Stimulated activated CD4-positive, alpha-beta T cell treated with anti-CD3 and anti-CD28 coated beads, Interleukin-1b, Interleukin-23, amount 100 ng/mL, for 48 hours (primary cell): ENCODE results near the gene GALNT9.
"Not testable (repeated sequence)": the region's sequence is repeated elsewhere in the genome, so short reads cannot be mapped to it uniquely, and the experiment has no call there.

ENCODE experiments used
- DNase-seq: peaks from one replicate; pipeline ENCODE4 v3.0.0-alpha.2; 2020

The GALNT9 gene

DNA sequence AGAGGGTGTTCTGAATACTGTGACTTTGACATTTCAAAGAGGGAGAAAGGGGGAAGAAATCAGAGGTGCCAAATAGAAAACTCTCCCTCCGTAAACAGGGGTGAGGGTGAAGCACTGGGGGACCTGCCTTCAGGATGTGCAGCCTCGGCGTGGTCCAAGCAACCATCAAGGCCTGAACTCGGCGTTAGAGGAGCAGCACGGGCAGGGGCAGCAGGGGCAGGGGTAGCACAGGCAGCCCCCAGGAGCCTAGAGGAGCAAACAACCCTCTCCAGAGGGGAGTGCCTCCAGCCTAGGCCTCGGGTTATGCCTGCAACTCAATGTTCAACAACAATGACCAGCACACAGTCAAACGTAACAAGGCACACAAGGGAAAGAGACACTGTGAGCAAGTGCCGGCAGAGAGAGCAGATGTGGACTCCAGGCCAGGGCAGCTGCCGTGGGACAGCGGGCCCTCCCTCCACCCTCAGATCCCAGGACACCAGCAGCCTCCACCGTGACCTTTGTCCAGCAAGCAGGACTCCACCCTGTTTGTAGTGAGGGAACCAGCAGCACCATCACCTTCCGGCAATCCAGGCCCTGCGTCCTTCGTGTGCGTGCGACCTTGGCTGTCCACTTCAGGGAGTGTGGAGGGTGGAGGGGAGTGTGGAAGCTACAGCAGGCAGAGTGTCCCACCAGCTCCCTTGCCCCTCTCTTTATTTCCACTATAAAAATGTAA, 18.0 kb downstream of the GALNT9 start:
- DNase-seq = no peak

DNA sequence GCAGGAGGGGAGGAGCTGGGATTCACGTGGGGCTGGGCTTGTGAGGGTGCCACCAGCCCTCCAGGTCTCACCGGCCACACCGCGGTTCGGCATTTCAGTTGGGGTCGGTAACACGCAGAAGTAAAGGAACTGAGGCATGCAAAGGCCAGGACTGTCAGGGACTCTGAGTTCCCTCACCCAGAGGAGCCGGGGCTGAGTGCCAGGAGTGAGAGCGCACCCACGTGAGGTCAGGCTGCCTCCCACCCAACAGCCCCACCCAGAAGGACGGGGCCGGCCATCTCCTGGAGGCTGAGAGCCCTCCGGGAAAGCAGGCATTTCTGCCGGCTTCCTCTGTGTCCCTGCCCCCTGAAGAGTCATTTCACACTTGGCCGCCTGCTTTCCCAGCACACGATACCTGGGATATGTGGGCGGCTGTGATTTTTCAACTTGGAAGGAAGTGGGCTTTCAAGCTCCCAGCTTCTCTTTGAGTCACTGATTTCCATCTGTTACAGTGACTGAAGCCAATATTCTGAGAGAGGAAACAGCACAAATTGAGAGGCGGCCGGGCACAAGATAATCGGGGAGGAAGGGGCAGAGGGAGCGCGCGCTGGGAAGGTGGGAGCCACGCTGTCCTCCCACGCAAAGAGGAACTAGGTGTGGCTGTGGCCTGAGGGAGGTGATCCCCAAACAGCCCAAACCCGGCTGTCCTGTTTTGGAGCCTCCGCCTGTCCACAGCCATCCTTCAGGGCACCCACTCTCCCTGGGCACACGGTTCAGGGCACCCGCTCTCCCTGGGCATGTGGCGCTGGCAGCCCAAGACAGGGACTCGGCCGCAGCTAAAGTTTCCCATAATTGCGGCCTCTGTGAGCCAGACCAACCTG, 19.0 kb downstream of the GALNT9 start:
- no peak for DNase-seq

DNA sequence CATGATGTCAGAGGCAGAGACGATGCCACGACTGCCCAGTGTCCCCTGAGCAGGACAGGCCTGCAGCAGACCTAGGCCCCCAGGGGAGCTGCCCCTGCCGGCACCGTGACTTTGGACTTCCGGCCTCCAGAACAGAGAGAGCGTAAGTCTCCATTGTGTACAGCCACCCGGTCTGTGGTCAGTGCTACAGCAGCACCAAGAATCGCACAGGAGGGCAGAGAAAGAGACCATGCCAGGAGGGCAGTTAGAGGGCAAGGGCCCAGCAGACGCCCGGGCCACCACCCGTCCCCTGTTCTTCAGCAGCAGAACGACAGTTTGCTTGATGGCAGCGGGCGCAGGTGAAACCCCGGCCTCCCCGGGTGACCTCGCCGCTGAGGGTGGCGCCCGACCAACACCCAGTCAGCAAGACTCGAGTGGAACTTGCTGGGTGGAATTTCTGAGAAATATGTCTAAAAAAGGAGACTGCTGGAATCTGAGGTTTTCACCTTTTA, 19.7 kb downstream of the GALNT9 start:
- no peak for DNase-seq

DNA sequence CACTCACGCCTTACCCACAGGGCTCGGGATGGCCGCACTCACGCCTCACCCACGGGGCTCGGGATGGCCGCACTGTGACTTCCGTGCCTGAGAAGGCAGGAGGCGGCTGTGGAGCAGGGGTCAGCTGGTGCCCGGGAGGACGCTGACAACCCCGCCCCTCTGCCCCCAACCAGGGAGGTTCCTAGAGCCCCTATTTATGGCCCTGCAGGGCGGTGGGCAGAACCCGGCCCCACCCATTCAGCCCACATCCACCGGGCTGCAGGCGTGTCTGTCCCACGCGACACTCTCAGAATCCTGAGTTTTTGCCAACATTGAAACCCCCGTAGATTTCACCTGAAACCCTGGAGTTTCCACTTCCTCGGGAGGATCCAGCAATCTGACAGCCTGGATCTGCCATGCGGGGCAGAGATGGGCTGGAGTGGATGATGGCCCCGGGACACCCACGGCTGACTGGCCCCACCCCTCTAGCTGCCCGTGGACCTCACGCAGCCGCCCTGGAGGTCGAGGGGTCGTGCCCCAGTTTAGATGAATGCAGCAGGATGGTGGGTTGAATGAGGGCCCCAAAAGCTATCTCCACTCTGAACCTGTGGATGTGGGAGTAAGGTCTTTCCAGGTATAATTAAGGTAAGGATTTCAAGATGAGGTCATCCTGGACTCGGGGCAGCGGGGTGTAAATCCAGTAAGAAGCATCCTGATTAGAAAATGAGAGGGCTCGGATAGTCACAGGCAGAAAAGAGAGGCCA, 20.4 kb downstream of the GALNT9 start:
- DNase-seq = no peak

DNA sequence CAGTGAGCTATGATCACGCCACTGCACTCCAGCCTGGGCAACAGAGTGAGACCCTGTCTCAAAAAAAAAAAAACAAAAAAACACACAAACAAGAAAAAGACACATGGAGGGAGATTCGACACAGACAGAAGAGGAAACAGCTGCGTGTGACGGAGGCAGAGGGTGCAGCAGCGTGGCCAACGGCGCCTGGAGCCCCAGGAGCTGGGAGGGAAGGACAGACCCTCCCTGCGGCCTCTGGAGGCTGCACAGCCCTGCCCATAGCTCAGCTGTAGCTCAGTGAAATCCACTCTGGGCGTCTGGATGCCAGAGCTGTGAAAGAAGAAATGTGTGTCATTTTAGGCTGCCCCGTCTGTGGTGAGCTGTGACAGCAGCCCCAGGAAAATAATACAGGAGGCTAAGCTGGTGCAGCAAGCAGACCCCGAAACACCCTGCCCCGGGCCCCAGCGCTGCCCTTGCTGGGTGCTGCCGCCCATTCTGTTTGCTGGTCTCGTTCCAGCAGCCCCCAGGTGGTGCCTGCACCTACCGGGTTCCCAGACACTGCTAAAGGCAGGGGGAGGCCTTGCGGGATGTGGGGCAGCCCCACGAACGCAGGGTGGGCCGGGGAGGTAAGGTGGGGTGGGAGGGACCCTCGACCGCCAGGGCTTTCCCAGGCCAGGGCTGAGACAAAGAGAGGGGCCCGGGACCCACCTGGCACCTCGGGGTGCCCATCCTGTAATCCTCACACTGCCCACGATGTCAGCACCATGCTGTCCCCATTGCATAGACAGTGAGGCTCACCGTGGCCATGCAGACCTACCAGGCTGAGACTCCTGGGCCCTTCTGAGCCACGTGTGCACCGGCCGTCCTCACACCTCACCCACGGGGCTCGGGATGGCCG, 21.2 kb downstream of the GALNT9 start:
- no peak for DNase-seq

DNA sequence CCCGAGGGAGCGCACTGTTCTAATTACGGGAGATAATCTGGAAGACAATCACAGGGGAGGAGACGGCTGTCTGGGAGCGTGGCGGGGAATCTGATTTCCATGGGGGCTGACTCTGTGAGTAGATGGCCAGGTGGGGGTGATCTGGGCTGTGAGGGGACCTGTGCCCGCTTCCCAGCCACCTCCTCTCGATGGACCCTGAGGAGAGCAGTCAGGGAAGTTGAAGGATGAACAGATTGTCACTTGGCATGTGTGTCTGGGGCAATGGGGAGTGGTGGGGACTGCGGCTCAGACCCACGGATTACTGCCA, 22.6 kb downstream of the GALNT9 start:
- DNase-seq = no peak

DNA sequence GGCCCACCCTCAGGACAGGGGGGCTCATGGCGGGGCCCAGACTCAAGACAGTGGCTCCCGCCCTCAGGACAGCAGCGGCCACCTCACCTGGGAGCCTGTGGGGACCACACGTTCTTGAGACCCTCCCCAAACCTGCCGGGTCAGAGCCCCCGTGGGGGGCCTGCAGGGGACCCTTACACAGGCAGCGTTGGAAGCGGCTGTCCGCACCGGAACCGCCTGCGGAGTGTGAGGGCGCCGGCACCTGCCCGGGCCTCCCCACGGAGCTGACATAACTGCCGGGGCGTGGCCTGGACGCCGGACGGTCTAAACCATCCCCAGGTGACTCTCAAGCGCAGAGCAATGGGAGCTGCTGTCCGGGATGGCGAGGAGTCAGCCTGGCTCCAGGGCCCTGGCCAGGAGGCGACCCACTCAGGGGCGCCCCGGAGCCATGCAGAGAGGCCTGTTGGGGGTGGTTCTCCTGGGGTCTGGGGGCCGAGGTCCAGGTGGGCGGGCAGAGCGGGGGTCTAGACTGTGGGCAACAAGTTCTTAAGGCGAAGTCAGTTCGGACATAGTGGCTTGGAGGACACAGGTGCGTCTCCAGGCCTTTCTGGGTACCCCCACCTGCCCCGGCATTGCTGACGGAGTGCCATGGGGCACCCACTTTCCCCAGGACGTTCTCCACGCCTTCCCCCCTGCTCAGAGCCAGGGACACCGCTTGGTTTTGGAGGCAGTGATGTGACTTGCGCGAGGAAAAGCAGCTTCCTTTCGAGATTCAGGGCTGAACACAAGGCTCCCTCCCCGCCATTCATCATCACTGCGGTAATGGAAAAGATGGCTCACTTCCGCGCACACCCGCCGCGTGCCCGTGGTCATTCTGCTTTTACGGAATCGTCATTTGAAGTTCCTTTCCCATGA, 23.2 kb downstream of the GALNT9 start:
- DNase-seq = no peak

DNA sequence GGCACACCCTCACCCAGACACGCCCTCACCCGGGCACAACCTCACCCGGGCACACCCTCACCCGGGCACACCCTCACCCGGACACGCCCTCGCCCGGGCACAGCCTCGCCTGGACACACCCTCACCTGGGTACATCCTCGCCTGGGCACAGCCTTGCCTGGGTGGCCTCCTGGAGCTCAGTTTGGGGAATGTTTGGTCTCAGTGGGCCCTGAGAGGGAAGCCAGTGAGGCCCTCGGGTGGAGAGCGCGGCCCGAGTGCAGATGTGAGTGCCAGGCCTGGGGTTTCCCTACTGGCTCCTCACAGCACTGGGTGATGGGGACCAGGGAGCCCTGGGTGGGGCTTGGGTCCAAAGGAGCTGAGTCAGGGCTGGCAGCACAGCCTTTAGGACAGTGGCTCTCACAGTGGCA, 23.8 kb downstream of the GALNT9 start:
- DNase-seq = no peak

DNA sequence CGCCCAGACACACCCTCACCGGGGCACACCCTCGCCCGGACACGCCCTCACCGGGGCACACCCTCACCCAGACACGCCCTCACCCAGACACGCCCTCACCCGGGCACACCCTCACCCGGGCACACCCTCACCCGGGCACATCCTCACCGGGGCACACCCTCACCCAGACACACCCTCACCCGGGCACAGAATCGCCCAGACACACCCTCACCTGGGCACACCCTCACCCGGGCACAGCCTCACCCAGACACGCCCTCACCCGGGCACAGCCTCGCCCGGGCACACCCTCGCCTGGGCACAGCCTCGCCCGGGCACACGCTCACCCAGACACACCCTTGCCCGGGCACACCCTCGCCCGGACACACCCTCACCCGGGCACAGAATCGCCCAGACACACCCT, 24.5 kb downstream of the GALNT9 start:
- DNase-seq = not testable (repeated sequence)

DNA sequence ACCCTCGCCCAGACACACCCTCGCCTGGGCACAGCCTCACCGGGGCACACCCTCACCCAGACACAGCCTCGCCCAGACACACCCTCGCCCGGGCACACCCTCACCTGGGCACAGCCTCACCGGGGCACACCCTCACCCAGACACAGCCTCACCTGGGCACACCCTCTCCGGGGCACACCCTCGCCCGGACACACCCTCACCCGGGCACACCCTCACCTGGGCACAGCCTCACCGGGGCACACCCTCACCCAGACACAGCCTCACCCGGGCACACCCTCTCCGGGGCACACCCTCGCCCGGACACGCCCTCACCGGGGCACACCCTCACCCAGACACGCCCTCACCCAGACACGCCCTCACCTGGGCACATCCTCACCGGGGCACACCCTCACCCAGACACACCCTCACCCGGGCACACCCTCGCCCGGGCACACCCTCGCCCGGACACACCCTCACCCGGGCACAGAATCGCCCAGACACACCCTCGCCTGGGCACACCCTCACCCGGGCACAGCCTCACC, 25.5 kb downstream of the GALNT9 start:
- not testable (repeated sequence) for DNase-seq

DNA sequence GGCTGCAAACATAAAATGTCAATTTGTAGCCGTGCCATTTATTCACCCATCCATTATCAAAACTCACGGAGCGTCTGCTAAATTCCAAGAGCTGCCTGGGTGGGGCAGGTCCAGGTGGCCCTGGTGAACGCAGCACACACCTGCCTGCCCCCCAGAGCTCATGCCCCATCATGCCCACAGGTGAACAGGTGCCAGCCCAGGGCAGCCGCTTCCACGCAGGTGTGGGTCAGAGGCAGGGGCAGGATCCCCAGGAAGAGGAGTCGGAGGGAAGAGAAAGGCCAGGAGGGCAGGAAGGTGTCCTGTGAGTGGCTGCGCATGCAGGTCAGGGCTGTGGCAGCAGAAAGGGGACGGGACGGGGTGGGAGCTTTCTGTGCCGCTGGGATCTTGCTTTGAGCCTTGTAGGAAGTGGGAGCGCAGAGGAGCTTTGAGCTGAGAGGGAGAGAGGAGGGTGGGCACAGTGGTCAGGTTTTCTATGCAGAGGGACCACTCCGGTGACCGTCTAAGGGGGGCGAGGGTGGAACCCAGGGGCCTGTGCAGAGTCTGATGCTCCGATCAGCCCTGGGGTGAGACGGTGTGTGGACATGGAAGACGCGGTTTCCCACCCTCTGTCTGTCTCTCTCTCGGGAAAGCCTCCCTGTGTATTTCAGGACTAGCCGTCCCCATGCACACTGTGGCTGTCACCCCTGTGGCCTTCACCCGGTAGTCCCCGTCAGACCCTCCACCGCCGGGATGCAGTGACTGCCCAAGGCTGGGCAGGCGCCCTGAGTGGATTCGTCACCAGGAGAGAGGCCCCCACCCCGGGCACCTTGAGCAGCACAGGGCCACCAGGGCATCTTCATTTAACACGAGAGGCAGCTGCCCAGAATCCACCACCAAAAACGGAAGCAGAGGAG, 26.7 kb downstream of the GALNT9 start:
- DNase-seq = no peak

DNA sequence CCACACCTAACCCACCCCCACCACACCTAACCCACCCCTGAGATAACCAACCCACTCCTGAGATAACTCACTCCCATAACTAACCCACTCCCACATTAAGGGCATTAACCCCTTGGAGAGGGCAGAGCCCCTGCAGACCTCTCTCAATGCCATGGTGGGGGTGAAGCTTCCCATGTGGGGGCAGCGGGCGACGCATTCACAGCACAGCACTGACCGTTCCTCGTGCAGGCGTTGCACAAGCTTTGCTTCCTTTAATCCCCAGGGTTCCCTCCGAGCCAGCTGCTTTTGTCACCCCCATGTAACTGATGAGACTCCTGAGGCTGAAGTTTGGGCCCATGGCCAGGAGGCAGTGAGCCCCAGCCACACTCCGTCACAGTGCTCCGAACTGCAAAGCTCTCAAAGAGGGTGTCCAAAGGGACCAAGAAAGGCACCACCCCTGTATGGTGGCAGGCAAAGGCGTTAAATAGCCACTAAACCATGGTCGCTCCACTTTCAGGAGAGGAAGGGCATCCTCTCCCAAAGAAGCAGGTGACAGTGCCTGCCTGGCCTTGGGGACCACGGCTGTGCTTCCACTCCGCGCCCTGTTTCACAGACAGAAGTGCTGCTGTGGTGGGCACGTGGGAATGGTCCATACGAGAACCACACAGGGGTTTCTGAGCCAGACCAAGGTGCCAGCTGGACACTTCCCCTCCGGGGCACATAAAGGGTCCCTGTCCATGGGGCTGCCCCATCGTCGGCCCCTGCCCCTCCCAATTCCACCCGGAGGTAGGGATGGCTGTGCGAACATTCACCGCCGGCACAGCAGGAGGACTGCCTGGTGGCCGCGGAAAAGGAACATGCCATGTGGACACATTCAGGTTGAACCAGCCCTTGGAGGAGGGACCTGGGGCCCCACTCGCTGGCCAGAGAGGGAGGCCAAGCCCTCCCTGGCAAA, 28.3 kb downstream of the GALNT9 start:
- no peak for DNase-seq

DNA sequence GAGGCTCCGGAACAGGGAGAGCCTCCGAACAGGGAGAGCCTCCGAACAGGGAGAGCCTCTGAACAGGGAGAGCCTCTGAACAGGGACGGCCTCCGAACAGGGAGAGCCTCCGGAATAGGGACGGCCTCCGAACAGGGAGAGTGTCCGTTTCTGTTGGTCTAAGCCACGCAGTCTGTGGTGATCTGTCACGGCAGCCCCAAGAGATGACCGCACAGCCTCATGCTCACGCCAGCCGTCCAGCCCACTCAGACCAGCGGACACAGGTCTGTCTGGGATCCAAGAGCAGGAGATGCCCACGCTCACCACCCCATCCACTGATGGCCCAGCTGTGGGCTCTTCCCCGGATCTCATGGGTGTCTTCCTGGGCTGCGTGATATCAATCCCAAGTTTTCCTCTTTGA, 33.3 kb downstream of the GALNT9 start:
- no peak for DNase-seq

DNA sequence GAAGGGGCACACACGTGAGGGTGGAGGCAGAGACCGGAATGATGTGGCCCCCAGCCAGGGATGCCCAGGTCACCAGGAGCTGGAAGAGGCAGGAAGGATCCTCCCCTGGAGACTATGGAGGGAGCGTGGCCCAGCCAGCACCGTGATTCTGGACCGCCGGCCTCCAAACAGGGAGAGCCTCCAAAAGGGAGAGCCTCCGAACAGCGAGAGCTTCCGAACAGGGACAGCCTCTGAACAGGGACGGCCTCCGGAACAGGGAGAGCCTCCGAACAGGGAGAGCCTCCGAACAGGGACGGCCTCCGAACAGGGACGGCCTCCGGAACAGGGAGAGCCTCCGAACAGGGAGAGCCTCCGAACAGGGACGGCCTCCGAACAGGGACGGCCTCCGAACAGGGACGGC, 33.8 kb downstream of the GALNT9 start:
- DNase-seq = not testable (repeated sequence)

DNA sequence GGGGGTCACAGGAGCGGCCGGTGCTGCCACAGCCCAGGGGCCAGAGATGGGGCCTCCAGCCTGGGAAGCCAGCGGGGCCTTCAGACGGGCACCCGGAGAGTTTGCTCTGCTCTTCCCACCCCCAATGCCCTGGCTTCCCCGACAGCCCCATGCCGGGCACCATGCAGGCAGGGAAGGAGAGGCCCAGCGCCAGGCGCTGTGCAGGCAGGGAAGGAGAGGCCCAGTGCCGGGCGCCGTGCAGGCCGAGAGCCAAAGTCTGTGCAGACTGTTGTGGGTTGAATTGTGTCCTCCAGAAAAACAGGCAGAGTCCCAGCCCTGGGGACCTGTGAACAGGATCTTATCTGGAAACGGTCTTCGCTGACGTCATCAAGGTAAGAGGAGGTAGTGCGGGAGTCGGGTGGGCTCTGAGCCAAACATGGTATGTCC, 34.3 kb downstream of the GALNT9 start:
- no peak for DNase-seq

DNA sequence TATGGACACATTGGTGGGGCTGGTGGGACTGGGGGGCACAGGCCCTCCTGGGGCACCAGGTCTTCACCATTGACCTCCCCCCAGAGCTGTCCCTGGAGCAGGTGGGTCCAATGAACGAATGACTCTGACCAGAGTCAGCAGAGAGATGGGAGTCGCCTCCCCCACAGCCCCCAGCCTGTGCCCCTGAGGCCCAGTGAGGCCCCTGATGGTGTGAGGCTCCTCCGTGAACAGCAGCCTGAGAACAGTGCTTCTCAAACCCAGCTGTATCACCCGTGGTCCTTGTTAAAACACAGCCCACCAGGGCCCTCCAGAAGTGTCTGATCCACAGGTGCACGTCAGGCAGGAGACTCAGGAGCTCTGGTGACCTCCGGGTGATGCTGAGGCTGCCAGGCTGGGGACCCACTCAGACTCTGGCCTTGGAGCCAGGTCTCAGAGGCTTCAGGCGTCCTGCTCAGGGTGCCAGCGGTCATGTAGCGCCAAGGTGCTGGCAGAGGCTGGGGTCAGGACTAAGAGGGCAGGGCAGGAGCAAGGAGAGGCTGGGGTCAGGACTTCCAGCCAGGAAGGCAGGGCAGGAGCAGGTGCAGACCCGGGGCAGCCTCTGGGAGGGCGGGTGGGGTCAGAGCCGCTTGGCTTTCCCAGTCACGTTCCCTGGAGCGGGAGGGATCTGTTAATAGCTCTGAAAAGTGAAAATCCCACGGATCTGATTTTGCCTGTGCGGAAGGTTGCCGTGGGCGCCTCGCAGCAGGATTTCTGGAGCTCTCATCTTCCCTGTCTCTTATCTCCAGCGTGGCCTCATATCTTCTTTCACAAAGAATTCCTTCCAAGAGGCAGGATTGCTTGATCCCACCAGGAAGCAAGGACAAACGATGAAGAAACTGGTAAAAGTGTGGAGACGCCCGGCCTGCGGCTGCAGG, 35.0 kb downstream of the GALNT9 start:
- DNase-seq = no peak
